K562 (cell line): ENCODE data around the gene SRPK1. TPM values are rescaled to one million over a fixed set of nuclear protein-coding genes. Genes with fewer than 3 reads are reported as not detected.

Source experiments
- ATAC-seq: fragments of 200-7000 bp; cut with Tn5 transposase; 3 replicates; pipeline ENCODE4 v1.9.1; 2020; ENCODE audit warnings: moderate library complexity
- BruUV-seq: library from RNA; stranded (reverse); fragments of 400-500 nt; replicated peaks from 2 replicates; lab custom pipeline; 2021; lab: Mats Ljungman, UMichigan
- CTCF ChIA-PET: fragments of 300-600 bp; formaldehyde crosslinking; extraction: SDS; loops from one replicate; lab custom pipeline; 2021; ENCODE audit warnings: low intra/inter-chr PET ratio; lab: Yijun Ruan, JAX
- POLR2A ChIA-PET: fragments of 300-600, 350-650 bp; sonication (Branson Sonifier 250); formaldehyde crosslinking; extraction: SDS; loops from one replicate; lab custom pipeline; 2021; ENCODE audit warnings: antibody characterized with exemption, inconsistent platforms; lab: Yijun Ruan, JAX
- DNase-seq, 4 experiments: peaks; one replicate each; pipeline versions ENCODE4 v3.0.0 to v3.0.0-alpha.2; 2011 to 2018; ENCODE audit warnings: low spot score in 3 of 4, mixed read lengths in 3 of 4; ENCODE audit errors: extremely low read depth in 1 of 4
- FAIRE-seq: peaks from 2 replicates; lab custom pipeline; 2011; peaks lifted over from hg19 to GRCh38; lab: Jason Lieb, UNC
- H2AFZ ChIP-seq: 2 replicates; pipeline ENCODE4 v1.6.0; 2011; ENCODE audit warnings: low read depth, low read length, control low read depth, inconsistent platforms
- H3K27ac ChIP-seq: fragments of 200-600 bp; 3 replicates; pipeline ENCODE4 v1.8.0; 2011; ENCODE audit warnings: low read depth, mild to moderate bottlenecking, control low read depth, inconsistent platforms, low read length, moderate library complexity, mixed read lengths; ENCODE audit errors: extremely low read depth
- H3K27me3 ChIP-seq, 2 experiments: fragments of 300-600 bp in 1 of 2; 2 replicates in 1 of 2; 3 replicates in 1 of 2; pipeline versions ENCODE4 v1.6.0 to v1.8.0; 2011; ENCODE audit warnings: inconsistent platforms in 2 of 2, low read length in 2 of 2, mild to moderate bottlenecking in 1 of 2, mixed read lengths in 1 of 2, moderate library complexity in 1 of 2; ENCODE audit not compliant: control insufficient read depth in 2 of 2, insufficient read depth in 2 of 2
- H3K36me3 ChIP-seq: fragments of 300-600 bp; 3 replicates; pipeline ENCODE4 v1.8.0; 2011; ENCODE audit warnings: mild to moderate bottlenecking, low read length, inconsistent platforms; ENCODE audit not compliant: control insufficient read depth, insufficient read depth
- H3K4me1 ChIP-seq, 2 experiments: fragments of 200-600 bp in 1 of 2; replicated peaks in 1 of 2; 2 replicates in 1 of 2; 3 replicates in 1 of 2; pipeline versions ENCODE4 v1.5.1 to v1.8.0; 2011; ENCODE audit warnings: inconsistent platforms in 2 of 2, low read length in 2 of 2, mild to moderate bottlenecking in 1 of 2, mixed read lengths in 1 of 2, moderate library complexity in 1 of 2; ENCODE audit not compliant: control insufficient read depth in 2 of 2, insufficient read depth in 2 of 2
- H3K4me2 ChIP-seq: 2 replicates; pipeline ENCODE4 v1.6.1; 2011; ENCODE audit warnings: low read length, control low read depth, inconsistent platforms, mixed read lengths; ENCODE audit not compliant: insufficient read depth
- H3K4me3 ChIP-seq: fragments of 200-600 bp; sonication (generic), shearing (Covaris generic); 2 replicates; pipeline ENCODE4 v1.5.1; 2016; ENCODE audit warnings: control low read depth, inconsistent platforms
- H3K79me2 ChIP-seq: fragments of 200-600 bp; 3 replicates; pipeline ENCODE4 v1.8.0; 2011; ENCODE audit warnings: low read length, inconsistent platforms; ENCODE audit not compliant: control insufficient read depth, insufficient read depth
- H3K9ac ChIP-seq, 2 experiments: 2 replicates each; pipeline versions ENCODE4 v1.6.0 to v1.6.1; 2011; ENCODE audit warnings: low read depth in 2 of 2, low read length in 2 of 2, control low read depth in 1 of 2, inconsistent platforms in 1 of 2, mild to moderate bottlenecking in 1 of 2, mixed read lengths in 1 of 2; ENCODE audit not compliant: insufficient read depth in 1 of 2
- H3K9me1 ChIP-seq: one replicate; pipeline ENCODE4 v1.6.0; 2011; ENCODE audit warnings: inconsistent platforms, mild to moderate bottlenecking, low read length, moderate library complexity; ENCODE audit not compliant: control insufficient read depth, insufficient read depth
- H3K9me3 ChIP-seq: replicated peaks from 2 replicates; pipeline ENCODE4 v1.5.1; 2011; ENCODE audit warnings: low read depth, low read length, inconsistent platforms; ENCODE audit not compliant: control insufficient read depth, insufficient read depth
- H4K20me1 ChIP-seq: replicated peaks from 2 replicates; pipeline ENCODE4 v1.6.1; 2011; ENCODE audit warnings: low read length, inconsistent platforms, mixed read lengths; ENCODE audit not compliant: control insufficient read depth, insufficient read depth
- ARID1B ChIP-seq: fragments of 450-650 bp; IDR thresholded peaks from 2 replicates; pipeline ENCODE4 v1.6.1; 2016; ENCODE audit warnings: antibody characterized with exemption, mild to moderate bottlenecking, inconsistent platforms
- CHCHD3 ChIP-seq: fragments of 250-450 bp; sonication (Bioruptor Pico); IDR thresholded peaks from 2 replicates; pipeline ENCODE4 v2.1.2; 2022; ENCODE audit warnings: mild to moderate bottlenecking
- KDM2B ChIP-seq: fragments of 250-450 bp; sonication (Bioruptor Pico); IDR thresholded peaks from 2 replicates; pipeline ENCODE4 v1.8.0; 2021; ENCODE audit warnings: mild to moderate bottlenecking, moderate library complexity
- MEIS2 ChIP-seq: fragments of 450-650 bp; IDR thresholded peaks from 2 replicates; pipeline ENCODE4 v1.6.1; 2014; ENCODE audit warnings: mild to moderate bottlenecking; ENCODE audit not compliant: partially characterized antibody
- NBN ChIP-seq: fragments of 450-650 bp; IDR thresholded peaks from 2 replicates; pipeline ENCODE4 v1.6.1; 2016; ENCODE audit warnings: low read depth, mild to moderate bottlenecking
- RAD51 ChIP-seq: fragments of 450-650 bp; IDR thresholded peaks from 2 replicates; pipeline ENCODE4 v1.7.1; 2016; ENCODE audit warnings: low read depth, mild to moderate bottlenecking, borderline replicate concordance
- SMARCA4 ChIP-seq: fragments of 450-650 bp; IDR thresholded peaks from 2 replicates; pipeline ENCODE4 v1.6.1; 2016
- SREBF1 ChIP-seq: fragments of 150-350 bp; IDR thresholded peaks from 2 replicates; pipeline ENCODE4 v1.6.1; 2014; ENCODE audit warnings: antibody characterized with exemption, low read depth, low read length, borderline replicate concordance
- ZC3H11A ChIP-seq: IDR thresholded peaks from 2 replicates; pipeline ENCODE4 v1.6.1; 2012; ENCODE audit warnings: low read depth, low read length, improper control_type of control experiment
- ZSCAN29 ChIP-seq: fragments of 450-650 bp; IDR thresholded peaks from 2 replicates; pipeline ENCODE4 v1.6.1; 2017
- WGBS: fragments of 100-300 bp; shearing (Covaris generic); methylation state at CpG from one replicate; pipeline ENCODE4 v1.1.6; 2016; ENCODE audit warnings: low coverage, mixed read lengths; ENCODE audit not compliant: insufficient coverage; ENCODE audit errors: missing lambda C conversion rate; 5-methylcytosine and 5-hydroxymethylcytosine counted together
- in situ Hi-C: fragments of 300-500 bp; cut with MboI; formaldehyde crosslinking; loops from 4 replicates; pipeline ENCODE4 v1.15.0; 2018; ENCODE audit warnings: inconsistent platforms, mixed read lengths
- intact Hi-C: fragments of 100-400 bp; cut with micrococcal nuclease; formaldehyde crosslinking; loops from 2 replicates; pipeline ENCODE4 v1.14.2; 2022
- polyA plus RNA-seq, 8 experiments: library from polyadenylated mRNA; depleted of rRNA in 4 of 8; stranded (reverse) in 5 of 8; unstranded in 3 of 8; fragments of >200 nt; fragmentation: Nextera tagmentation in 2 of 8; fragmentation: Illumina TruSeq in 1 of 8; extraction: Ambion mirVana in 2 of 8; extraction: Trizol in 1 of 8; gene quantifications; 2 replicates each; pipeline versions ENCODE4 v1.2.1 to v1.2.3, GENCODE V29; 2011 to 2014; ENCODE audit warnings: inconsistent platforms in 1 of 8, missing spikeins in 1 of 8
- total RNA-seq, 7 experiments: library from RNA; depleted of rRNA in 6 of 7; stranded (reverse); fragments of >200 nt in 6 of 7; fragmentation: Illumina TruSeq in 2 of 7; extraction: Trizol in 2 of 7; gene quantifications; 2 replicates each; pipeline versions ENCODE4 v1.2.1 to v1.2.3, GENCODE V29; 2011 to 2021; ENCODE audit warnings: low replicate concordance in 1 of 7
- TF ChIP-seq, protein P1 (sequence below): fragments of 450-650 bp; IDR thresholded peaks from 2 replicates; pipeline ENCODE4 v1.6.1; 2018; ENCODE audit not compliant: partially characterized antibody
- TF ChIP-seq, protein P2 (sequence below): fragments of 450-650 bp; IDR thresholded peaks from 2 replicates; pipeline ENCODE4 v1.6.1; 2017; ENCODE audit warnings: antibody characterized with exemption
- TF ChIP-seq, protein P3 (sequence below): sonication (generic); formaldehyde crosslinking; IDR thresholded peaks from 2 replicates; pipeline ENCODE4 v1.5.0; 2020; ENCODE audit warnings: missing genetic modification reagents
- TF ChIP-seq, protein P4 (sequence below): fragments of 250-450 bp; sonication (Bioruptor Pico); IDR thresholded peaks from 2 replicates; pipeline ENCODE4 v1.5.1; 2021; ENCODE audit warnings: mild to moderate bottlenecking

SRPK1 gene
- total and polyA plus RNA-seq, 9 of the 15 experiments (the other 6 are each of a cell fraction or from before 2014, with no cell fraction given) = 99.6 to 185 (median 159) TPM

DNA sequence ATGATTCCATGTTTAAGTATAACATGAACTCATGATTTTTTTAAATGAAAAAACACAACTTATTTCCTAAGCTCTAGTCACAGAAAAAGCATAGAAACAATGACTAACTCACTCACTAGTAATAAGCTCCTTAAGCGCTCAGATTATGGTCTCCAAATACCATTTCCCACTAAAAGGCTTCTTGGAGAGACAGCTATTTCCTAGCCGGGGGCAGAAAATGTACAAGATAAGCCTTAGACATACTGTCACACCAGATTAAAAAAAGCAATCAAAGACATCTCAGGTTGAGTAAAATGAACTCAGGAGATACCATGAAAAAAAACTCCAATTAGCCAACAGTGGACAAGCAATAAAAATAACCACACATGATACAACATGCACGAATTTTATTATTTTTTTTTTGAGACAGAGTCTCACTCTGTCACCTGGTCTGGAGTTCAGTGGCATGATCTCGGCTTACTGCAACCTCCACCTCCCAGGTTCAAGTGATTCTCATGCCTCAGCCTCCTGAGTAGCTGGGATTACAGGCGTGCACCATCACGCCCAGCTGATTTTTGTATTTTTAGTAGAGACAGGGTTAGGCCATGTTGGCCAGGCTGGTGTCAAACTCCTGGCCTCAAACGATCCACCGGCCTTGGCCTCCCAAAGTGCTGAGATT, 14.9 kb downstream of the SRPK1 start:
- H3K4me2 ChIP-seq = no peak overlapping the region
- H3K27me3 ChIP-seq = no peaks in the 10 kb centered on the region
- ATAC-seq (peak; percentile 25), FAIRE-seq (no peak), DNase-seq (no peak)
- in situ Hi-C loops (no loop called here), intact Hi-C loops (no loop called here)
- H2AFZ ChIP-seq = no peak overlapping the region
- no peak overlapping the region for H3K4me3 ChIP-seq
- CTCF ChIA-PET = no interaction called here
- peaks cover 18% of the 10 kb centered on the region for H3K9me3 ChIP-seq
- H3K36me3 ChIP-seq = peaks cover 88% of the 10 kb centered on the region
- H3K9ac ChIP-seq = no peak overlapping the region
- 69% methylated on average over 8 of the region's 8 CpGs for WGBS
- BruUV-seq = no TSS peak
- H3K79me2 ChIP-seq = peaks cover 99% of the 10 kb centered on the region
- POLR2A ChIA-PET = interaction anchor here (0.6 to 1.6 kb wide), 6 partner anchors 11 to 928 kb away, joined by 3 to 9 read pairs (median 4); no protein-coding TSS in a partner anchor
- H3K4me1 ChIP-seq = no peaks in the 10 kb centered on the region; a peak in 2 of 5 replicates
- no peaks in the 10 kb centered on the region for H3K9me1 ChIP-seq
- H4K20me1 ChIP-seq = no peaks in the 10 kb centered on the region
- H3K27ac ChIP-seq = no peak overlapping the region
- TF ChIP-seq, protein P1, sequence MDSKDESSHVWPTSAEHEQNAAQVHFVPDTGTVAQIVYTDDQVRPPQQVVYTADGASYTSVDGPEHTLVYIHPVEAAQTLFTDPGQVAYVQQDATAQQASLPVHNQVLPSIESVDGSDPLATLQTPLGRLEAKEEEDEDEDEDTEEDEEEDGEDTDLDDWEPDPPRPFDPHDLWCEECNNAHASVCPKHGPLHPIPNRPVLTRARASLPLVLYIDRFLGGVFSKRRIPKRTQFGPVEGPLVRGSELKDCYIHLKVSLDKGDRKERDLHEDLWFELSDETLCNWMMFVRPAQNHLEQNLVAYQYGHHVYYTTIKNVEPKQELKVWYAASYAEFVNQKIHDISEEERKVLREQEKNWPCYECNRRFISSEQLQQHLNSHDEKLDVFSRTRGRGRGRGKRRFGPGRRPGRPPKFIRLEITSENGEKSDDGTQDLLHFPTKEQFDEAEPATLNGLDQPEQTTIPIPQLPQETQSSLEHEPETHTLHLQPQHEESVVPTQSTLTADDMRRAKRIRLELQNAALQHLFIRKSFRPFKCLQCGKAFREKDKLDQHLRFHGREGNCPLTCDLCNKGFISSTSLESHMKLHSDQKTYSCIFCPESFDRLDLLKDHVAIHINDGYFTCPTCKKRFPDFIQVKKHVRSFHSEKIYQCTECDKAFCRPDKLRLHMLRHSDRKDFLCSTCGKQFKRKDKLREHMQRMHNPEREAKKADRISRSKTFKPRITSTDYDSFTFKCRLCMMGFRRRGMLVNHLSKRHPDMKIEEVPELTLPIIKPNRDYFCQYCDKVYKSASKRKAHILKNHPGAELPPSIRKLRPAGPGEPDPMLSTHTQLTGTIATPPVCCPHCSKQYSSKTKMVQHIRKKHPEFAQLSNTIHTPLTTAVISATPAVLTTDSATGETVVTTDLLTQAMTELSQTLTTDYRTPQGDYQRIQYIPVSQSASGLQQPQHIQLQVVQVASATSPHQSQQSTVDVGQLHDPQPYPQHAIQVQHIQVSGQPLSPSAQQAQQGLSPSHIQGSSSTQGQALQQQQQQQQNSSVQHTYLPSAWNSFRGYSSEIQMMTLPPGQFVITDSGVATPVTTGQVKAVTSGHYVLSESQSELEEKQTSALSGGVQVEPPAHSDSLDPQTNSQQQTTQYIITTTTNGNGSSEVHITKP = no peak
- TF ChIP-seq SREBF1 (no peak), ARID1B (no peak), MEIS2 (no peak), SMARCA4 (no peak), ZSCAN29 (no peak), ZC3H11A (no peak), CHCHD3 (CRISPR knock-in tag) (no peak), RAD51 (no peak), KDM2B (CRISPR knock-in tag) (no peak), NBN (no peak)
- TF ChIP-seq, protein P2, sequence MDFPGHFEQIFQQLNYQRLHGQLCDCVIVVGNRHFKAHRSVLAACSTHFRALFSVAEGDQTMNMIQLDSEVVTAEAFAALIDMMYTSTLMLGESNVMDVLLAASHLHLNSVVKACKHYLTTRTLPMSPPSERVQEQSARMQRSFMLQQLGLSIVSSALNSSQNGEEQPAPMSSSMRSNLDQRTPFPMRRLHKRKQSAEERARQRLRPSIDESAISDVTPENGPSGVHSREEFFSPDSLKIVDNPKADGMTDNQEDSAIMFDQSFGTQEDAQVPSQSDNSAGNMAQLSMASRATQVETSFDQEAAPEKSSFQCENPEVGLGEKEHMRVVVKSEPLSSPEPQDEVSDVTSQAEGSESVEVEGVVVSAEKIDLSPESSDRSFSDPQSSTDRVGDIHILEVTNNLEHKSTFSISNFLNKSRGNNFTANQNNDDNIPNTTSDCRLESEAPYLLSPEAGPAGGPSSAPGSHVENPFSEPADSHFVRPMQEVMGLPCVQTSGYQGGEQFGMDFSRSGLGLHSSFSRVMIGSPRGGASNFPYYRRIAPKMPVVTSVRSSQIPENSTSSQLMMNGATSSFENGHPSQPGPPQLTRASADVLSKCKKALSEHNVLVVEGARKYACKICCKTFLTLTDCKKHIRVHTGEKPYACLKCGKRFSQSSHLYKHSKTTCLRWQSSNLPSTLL = no peak
- TF ChIP-seq, protein P3, sequence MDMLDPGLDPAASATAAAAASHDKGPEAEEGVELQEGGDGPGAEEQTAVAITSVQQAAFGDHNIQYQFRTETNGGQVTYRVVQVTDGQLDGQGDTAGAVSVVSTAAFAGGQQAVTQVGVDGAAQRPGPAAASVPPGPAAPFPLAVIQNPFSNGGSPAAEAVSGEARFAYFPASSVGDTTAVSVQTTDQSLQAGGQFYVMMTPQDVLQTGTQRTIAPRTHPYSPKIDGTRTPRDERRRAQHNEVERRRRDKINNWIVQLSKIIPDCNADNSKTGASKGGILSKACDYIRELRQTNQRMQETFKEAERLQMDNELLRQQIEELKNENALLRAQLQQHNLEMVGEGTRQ (CRISPR knock-in tag) = no peak
- TF ChIP-seq, protein P4, sequence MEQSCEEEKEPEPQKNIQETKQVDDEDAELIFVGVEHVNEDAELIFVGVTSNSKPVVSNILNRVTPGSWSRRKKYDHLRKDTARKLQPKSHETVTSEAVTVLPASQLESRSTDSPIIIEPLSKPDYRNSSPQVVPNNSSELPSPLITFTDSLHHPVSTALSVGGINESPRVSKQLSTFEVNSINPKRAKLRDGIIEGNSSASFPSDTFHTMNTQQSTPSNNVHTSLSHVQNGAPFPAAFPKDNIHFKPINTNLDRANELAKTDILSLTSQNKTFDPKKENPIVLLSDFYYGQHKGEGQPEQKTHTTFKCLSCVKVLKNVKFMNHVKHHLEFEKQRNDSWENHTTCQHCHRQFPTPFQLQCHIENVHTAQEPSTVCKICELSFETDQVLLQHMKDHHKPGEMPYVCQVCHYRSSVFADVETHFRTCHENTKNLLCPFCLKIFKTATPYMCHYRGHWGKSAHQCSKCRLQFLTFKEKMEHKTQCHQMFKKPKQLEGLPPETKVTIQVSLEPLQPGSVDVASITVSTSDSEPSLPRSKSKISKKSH (CRISPR knock-in tag) = no peak
